ENCODE results near the gene ATP8A2.
"Not testable (repeated sequence)": the region's sequence is repeated elsewhere in the genome, so short reads cannot be mapped to it uniquely, and the experiment has no call there.

The ATP8A2 gene

GRCh38 chr13:26058704-26059103 is 686.9 kb downstream of the ATP8A2 start:
- no peak for DNase-seq

DNA sequence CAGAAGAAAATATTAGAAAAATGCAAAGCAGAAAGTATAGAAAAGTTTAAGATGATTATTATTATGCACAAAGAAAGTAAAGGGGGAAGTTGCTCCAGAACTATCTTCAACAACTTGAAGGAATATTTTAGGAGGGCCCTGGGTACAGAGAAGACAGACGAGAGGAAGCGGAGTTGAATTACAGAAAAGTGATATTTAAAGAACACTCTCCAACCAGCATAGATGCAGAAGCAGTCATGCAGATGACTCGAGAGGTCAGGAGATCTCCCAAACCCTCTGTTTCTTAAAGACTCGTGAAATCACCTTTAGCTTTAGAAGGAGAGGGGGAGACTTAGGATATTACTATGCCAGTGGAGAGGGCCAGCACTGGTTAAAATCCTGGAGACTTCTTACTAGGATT is 688.6 kb downstream of the ATP8A2 start:
- DNase-seq = no peak

- no peak for DNase-seq
These were observed 689.5 kb downstream of the ATP8A2 start for GRCh38 chr13:26061256-26061655.

DNA sequence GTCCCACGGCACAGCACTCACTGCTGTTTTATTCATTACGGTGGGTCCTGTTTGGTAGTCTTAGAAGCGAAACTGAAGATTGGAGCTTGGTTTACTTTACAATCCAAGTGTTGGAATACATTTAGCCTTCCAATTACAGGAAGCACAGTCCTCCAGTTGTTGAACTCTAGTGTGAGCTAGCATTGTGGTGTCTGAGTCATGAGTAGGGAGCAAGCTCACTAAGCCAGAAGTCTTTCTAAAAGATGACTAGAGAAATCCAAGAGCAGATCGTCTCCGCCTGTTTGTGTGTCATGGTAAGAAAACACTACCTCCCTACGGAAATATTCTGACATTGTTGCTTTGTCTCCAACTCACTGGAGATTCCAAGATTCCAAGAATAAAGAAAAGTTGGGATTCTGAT is 690.2 kb downstream of the ATP8A2 start:
- no peak for DNase-seq

GRCh38 chr13:26062853-26063444 is 691.2 kb downstream of the ATP8A2 start:
- DNase-seq = peak; percentile 39

DNA sequence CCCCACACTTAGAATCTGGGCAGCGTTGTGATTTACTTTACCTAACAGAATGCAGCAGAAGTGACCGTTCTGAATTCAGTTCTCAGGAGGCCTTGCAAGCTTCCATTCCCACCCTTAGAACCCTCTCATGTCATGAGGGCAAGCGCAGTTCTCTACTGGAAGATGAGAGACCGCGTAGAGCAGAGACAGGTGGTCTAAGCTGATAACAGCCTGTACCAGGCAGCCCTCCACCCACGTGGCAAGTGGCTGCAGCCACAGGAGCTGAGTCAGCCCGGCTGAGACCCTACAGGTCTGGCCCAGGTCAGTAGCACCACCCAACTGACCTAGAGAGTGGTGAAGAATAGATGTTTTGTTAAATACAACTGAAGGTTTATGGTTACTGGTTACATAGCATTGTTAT is 694.7 kb downstream of the ATP8A2 start:
- DNase-seq = not testable (repeated sequence)

GRCh38 chr13:26067601-26068000 is 695.8 kb downstream of the ATP8A2 start:
- DNase-seq = no peak

GRCh38 chr13:26068372-26068771 is 696.6 kb downstream of the ATP8A2 start:
- DNase-seq = not testable (repeated sequence)

GRCh38 chr13:26069642-26070041 is 697.9 kb downstream of the ATP8A2 start:
- DNase-seq = not testable (repeated sequence)

DNA sequence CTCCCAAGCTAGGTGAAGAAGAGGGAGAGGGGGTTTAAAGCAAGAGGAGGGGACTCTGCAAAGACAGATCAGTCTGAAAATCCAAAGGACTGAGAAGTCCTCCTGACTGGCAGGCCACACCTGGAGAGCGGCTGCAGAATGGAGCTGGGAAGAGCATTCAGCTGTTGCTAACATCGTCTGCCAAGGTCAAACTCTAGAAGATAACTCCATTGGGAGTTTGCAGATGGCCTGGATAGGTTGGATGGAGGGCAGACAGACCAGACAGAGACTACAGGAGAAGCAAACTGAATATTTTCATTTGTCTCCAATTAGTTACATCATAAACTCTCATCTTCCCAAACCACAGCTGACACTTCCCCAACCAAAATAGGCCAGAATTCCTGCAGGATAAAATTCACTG is 699.9 kb downstream of the ATP8A2 start:
- DNase-seq = no peak

DNA sequence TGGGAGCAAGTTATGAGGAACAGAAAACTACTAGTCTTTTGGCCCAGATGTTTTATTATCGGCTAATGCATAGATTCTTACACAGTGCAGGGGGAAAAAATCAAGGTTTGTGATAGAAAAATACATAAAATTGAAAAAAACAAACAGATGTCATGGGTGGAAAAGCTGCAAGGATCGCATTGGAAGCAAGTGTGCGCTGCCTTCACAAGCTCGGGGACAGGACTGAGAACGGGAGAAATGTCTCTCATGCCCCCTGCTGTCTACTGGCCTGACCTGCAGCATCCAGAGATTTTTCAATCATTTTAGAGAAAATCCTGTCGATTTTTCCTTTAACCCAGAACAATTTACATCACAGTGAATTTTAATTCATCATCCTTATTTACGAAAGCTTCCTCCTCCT is 700.6 kb downstream of the ATP8A2 start:
- not testable (repeated sequence) for DNase-seq

- DNase-seq = no peak
These were observed 702.9 kb downstream of the ATP8A2 start for GRCh38 chr13:26074706-26075105.

All from activated gamma-delta T cell treated with Interleukin-2 at 50 U/mL for 16 hours (primary cell).